Activated CD8-positive, alpha-beta memory T cell treated with anti-CD3 and anti-CD28 coated beads, Interleukin-2, amount 50 U/mL, for 4 hours (primary cell): Measurements from ENCODE around the gene NAPA.

ENCODE experiments used
- DNase-seq: peaks from one replicate; pipeline ENCODE4 v3.0.0-alpha.2; 2020

The NAPA gene

GRCh38 chr19:47521473-47522180 lies 6.8 kb upstream of the NAPA start:
- DNase-seq, result no peak

GRCh38 chr19:47520839-47521238 lies 6.0 kb upstream of the NAPA start:
- no peak for DNase-seq

GRCh38 chr19:47520343-47520806 lies 5.5 kb upstream of the NAPA start:
- DNase-seq, result no peak

DNA sequence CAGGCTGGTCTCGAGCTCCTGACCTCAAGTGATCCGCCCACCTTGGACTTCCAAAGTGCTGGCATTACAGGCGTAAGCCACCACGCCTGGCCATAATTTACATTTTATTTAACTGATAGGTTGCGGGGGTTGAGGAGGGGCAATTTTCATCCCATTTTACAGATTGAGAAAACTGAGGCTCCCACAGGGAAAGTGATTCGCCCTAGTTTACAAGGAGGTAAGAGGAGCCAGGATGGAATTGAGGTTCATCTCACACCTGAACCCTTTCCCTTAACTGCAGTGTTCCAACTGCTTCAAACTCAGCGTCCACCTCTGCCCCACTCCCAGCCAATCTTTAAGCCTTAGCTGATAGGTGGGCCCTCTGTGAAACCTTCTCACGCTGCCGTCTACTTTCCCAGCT lies 4.0 kb upstream of the NAPA start:
- no peak for DNase-seq

DNA sequence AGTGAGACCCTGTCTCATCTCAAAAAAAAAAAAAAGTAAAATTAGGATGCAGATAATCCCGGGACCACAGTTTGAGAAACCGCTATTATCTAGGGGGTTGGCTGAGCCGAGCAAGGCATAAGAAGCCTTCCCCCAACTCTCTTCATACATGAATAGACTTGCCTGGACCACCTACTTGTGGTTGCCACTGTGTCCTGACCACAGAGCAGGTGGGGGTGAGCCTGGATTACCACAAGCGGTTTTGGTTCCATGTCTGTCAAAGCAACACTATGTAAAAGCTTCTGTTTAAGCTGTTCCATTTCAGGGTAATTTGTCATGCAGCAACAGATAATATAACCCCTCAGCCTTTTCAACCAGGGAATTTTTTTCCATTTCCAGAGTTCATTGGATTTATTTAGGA lies 3.3 kb upstream of the NAPA start:
- peak; percentile 63 for DNase-seq

DNA sequence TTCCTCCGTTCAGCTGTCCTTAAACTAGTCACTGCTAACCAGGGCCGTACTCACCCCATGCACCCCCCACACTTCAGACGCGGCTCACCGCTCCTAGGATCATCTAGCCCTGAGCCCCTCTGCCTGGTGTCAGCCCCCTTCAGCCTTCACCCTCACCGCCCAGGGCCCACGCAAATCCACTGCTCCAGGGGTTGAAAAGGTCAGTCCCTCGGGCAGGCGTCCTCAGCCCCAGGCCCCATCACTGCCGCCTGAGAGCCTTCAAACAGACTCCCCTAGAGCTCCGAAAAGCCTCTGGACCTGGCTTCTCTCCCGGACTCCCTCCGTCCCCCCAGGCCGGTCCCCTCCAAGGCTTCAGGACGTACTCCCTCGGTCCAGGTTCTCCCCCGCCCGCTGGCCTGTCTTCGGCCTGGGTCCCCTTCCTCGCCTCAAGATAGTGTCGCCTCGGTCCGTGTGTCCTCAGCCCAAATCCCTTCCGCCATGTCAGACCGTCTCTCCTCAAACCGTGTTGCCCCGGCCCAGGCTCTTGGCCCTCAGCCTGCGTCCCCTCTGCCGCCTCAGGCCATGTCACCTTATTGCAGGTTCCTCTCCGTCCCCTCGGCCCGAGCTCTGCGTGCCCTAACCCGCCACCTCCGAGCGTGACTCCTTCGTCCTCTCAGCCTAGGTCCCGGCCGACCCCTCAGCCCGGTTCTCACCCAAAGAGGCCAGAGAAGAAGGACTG lies 553 bp downstream of the NAPA start:
- DNase-seq, result no peak

- DNase-seq, result no peak
Observed at GRCh38 chr19:47512948-47513319, 1.9 kb downstream of the NAPA start.

DNA sequence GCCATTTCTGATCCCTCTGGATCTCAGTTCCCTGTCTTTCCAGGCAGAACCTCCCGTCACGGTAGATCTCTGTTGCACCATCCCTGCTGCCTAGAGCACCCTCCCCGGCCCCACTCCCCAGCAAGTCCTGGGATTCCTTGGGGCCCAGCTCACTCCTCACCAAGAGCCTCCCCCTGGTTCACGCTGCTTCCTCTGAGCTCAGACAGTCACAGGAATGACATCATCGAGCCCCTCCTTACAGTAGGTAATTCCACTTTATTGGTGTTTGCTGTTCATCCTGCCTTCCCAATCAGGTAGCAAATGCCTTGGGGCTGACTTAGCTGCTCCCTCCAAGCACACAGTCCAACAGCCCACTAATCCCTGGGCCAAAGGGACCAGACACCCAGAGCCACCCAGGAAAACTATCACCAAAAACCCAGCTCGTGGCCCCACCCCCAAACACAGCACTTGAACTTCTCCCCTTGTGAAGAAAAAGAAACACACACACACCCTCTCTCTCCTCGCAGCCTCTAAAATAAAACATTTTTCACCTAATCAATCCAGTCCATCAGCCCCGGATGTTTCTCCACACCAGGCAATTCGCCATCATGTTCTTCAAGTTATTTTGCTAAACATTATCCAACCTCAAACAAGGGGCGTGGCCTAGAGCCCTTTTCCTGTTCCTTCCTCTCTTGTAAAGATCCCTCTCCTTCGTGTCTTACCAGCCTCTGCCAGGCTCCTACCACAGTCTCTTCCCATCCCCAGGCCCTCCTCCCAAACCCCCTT lies 2.5 kb downstream of the NAPA start:
- DNase-seq, result no peak

DNA sequence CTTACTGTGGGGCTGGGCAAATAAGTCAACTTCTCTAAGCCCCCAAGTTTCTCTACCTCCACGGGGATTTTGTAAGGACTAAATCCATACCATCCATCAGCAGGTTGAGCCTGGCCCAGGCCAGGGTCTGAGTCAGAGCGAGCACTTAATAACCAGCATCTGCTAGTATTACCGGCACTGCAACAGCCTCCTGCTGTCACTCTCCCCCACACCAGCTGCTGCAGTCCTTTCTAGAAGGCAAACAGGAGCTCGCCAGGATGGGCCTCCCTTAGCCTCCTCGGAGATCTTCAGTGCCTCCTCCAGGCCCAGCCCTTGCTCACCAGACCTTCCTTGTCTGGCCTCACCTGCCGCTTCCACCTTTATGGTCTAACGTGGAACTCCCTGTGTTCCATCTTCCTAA lies 3.2 kb downstream of the NAPA start:
- DNase-seq, result no peak

DNA sequence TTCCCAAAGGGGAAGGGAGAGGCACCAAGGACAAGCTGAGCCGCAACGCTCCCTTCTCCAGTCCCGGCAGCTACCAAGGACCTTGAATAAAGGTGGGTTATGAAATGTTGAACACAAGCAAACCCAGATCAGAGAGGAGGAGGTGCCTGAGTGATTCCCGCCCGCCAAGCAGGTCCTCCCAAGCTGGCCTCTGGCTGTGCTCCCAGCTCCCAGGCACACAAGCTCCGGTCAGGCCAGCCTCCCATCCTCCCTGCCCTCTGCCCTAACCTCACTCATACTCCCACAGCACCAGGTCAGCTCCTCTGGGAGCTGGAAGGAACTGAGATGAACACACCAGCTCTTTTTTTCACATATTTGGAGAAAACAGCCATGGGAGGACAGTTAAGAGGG lies 3.7 kb downstream of the NAPA start:
- DNase-seq, result no peak

- DNase-seq, result no peak
Observed at GRCh38 chr19:47510516-47511127, 4.2 kb downstream of the NAPA start.

GRCh38 chr19:47509973-47510372 lies 4.9 kb downstream of the NAPA start:
- DNase-seq, result no peak

DNA sequence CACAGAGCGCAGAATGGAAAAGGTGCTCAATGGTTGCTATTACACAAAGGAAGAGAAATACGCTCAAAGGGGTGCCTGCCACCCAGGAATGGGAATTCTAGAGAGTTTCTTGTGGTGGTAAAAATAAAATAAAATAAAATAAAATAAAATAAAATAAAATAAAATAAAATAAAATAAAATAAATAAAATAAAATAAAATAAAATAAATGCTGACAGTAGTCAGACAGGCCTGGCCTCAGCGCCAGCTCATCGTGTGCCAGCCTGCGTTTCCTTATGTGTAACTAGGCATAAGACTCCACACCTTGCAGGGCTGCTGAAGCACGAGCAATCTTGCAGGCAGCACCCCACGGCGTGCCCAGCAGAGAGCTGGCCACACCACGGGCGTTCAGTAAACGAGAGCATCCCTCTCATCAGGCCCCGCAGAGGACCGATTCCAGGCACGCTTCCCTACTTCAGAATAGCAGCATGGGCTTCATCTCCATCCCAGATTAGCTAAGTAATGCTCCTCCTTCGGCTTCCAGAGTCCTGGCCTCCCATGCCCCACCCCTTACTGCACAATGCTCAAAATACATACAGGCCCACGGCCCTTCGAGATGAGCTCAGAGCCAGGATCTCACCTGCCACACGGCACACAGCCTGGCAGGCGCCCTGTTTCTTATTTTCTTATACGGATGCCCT lies 5.6 kb downstream of the NAPA start:
- no peak for DNase-seq

GRCh38 chr19:47508721-47509120 lies 6.1 kb downstream of the NAPA start:
- no peak for DNase-seq

GRCh38 chr19:47507924-47508553 lies 6.8 kb downstream of the NAPA start:
- DNase-seq, result no peak

DNA sequence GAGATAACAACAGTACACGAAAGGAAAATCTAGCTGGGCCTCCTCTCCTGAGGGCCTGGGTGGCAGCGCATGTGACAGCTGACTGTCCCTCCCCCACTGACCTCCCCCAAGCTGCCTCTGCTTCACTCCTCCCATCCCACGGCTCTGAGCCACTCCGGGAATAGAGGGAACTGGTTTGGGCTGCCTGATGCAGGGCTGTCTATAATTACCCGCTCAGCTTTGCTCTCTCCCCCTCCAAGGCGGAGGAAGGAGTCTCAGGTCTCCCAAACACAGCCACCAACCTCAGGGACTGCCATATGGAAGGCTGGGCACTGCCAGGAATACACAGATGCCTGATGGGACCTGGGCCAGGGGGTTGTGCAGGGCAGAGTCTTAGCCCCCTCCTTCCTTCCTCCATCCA lies 7.9 kb downstream of the NAPA start:
- DNase-seq, result no peak

GRCh38 chr19:47506459-47506858 lies 8.4 kb downstream of the NAPA start:
- DNase-seq, result no peak

GRCh38 chr19:47505506-47505905 lies 9.4 kb downstream of the NAPA start:
- no peak for DNase-seq

GRCh38 chr19:47503826-47504150 lies 11.1 kb downstream of the NAPA start:
- no peak for DNase-seq

DNA sequence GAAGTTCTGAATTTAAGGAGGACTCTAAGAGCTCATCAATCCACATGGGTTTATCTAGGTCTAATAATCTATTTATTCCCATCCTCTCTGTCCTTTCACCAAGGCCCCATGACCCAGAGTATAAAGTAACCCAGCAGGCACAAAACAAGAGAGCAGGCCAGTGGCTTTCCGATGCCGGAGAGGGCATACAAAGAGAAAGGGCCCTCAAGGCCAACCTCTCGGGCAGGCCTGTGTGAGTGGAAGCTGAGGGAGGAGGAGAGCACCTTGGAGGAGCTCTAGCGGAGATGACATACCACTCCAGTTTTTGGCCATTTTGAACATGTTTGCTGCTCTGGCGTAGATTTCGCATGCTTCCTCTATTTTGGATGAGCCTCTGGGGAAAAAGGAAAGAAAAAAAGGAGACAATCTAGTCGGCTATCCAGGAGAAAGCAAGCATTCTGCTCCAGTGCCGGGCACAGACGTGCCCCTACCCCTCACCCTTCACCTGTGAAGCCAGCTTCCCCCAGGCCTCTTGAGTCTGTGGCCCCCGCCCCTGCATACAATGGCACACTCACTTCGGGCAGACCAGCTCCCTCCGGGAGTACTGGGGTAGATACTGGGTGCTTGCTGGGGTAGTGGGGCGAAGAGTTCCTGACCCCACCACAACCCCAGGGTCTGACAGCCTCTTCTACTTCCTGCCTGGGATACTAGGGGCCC lies 11.6 kb downstream of the NAPA start:
- DNase-seq, result no peak

DNA sequence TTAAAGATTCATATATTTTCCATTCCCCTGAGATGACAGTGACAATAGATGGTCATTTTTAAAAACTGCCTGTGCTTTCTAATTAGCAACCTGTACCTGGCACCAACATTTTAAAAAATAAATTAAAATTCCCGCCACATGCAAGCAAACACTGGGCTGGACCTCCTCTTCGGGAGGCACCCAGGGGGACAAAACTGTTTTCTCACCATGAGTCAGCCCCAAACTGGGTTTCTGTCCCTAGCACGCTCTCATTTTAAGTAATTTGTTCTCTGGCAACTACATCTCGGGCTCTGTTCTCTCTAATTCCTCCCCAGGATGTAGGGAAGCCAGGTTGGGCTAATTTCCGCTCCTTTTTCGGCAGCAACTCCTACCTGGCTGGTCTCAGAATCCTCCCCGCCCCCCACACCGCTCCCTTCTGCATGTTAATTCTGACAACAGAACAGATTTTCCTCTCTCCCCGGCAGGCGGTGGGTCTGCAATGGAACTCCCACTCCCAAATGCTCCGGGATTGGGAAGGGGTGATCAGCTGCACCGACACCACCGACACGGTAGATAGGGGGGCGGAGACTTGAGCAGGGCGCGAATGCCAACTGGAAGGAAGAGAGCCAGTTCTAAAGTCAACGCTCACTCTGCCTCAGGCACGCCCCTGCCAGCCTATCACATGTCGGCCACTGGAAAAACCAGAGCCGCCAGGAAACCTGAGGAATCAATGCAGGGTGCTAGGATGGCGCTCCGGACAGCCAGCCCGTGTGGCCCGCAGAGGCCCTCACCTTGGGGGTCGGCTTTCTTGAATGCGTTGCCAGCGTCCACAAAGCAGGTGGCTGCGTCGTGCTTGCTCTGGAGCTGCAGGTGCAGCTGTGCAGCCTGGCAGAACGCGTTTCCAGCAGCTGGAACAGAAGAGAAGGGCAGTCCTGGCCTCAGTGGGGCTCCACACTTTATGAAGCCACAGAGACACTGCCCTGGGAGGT lies 14.7 kb downstream of the NAPA start:
- DNase-seq, result no peak
